GM21619 (cell line): Measurements from ENCODE around the gene KCNN3.

ENCODE experiments used
- ATAC-seq: cut with Tn5 transposase; IDR thresholded peaks from one replicate; pipeline ENCODE4 v1.9.1; 2021; ENCODE audit not compliant: unreplicated experiment

Gene KCNN3

DNA sequence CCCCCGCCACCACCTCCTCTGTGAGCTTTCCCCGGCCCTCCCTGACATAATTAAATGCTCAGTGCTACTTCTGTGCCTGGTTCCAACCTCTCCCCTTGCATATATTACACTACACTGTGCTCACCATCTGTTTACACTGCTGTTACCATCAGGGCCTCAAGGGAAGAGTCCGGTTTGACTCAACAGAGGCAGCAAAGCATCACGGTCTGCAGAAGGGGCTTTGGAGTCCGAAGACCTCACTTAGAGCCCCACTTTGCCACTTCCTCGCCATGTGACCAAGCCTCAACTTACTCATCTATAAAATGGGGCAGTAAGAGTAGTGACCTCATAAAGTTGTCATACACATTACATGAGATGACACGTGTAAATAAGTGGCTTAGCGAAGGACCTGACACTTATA, 27.4 kb downstream of the KCNN3 start:
- no peak for ATAC-seq

- ATAC-seq, result no peak
These were observed 28.7 kb downstream of the KCNN3 start for GRCh38 chr1:154841384-154841783.

- ATAC-seq, result no peak
These were observed 29.6 kb downstream of the KCNN3 start for GRCh38 chr1:154840269-154841176.

DNA sequence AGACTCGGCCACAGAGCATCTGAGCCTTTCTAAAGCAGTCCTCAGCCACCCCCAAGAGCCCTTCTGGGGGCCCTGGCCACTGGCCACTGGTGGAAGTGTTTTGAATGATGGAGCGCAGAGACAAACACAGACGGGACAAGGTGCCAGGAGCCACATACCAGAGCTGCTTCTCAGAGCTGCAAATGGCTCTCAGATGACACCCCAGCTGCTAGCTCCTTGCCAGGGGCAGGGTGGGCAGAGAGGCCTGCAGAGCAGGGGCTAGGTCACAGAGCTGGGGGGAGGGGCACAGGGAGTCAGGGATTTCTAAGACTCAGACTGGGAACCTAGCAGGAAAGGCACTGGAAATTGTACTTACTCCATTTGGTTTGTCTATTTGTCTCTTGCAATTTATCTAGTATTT, 30.4 kb downstream of the KCNN3 start:
- ATAC-seq, result no peak

- no peak for ATAC-seq
These were observed 31.1 kb downstream of the KCNN3 start for GRCh38 chr1:154838988-154839387.

GRCh38 chr1:154838461-154838860, 31.6 kb downstream of the KCNN3 start:
- no peak for ATAC-seq

DNA sequence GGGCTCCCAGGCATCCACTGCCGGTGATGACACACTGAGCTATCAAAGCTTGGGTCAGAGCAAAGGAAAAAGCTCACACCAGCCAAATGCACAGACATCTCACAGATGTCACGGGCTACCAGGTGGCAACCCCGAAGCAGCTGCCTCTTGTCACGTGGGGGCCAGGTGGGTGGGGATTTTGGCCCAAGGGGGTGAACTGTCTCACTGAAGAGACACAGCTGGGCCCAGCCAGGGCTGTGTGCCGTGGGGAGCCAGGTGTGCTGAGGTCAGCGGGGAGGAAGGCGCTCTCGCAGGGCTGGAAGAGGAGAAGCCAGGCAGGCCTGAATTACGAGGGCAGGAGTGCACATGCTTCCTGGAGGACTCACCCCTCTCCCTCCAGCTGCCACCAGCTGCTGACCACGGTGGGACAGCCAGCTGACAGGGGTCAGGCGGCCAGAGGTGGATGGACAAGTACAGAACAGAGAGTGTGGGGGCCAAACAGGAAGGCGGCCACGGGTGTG, 32.4 kb downstream of the KCNN3 start:
- ATAC-seq, result peak; percentile 85

- no peak for ATAC-seq
These were observed 32.9 kb downstream of the KCNN3 start for GRCh38 chr1:154837034-154837671.

DNA sequence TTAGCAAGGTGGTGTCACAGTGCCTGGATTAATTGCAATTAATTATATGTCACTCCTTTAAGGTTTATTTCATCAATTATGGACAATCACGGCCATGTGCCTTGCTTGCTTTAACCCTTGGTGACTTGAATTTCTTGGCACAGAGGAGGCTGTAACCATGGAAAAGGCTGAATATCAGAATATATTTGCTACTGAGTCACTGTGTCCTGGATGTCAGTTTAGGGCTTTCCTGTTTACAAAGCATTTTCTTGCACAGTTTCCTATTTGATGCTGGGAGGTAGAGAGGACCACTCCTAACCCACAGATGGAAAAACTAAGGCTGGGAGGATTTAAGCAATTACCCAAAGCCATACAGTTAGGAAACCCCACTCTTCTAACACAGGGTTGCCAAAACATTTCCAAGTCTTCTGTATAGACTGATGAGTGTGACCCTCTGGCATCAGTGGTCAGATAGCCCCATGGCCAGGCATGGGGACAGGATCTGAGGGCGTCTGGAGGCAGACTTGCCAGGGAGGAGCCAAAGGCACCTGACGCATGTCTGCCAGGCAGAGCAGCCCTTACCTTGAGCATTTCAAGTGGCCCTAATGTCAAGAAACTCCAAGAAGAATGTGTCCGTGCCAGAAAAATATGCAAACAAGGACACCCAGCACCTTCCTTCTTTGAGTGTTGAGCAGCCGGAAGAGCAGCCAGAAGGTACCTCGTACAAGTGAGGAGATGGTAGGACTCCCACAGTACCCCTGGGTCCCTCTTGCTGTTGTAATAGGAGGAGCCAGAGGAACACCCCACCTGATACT, 34.4 kb downstream of the KCNN3 start:
- no peak for ATAC-seq

GRCh38 chr1:154833841-154834240, 36.2 kb downstream of the KCNN3 start:
- no peak for ATAC-seq

DNA sequence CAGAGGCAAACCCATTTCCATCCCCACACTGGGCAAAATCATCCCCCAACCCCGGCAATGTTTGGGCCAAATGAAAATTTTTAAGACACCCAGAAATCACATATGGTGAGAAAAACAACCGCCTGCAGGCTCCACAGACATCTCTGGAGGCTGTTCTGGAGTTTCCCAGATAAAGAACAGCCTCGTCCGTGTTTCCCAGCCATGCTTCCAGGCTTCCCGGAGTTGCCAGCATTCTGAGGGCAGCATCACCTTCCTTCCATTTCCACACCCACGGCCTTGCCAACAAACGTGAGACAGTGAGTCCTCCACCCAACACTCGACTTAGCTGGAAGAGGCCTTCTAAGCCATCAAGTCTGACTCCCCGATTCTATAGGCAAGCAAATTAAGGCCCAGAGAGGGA, 36.9 kb downstream of the KCNN3 start:
- ATAC-seq, result no peak

GRCh38 chr1:154832384-154832783, 37.7 kb downstream of the KCNN3 start:
- ATAC-seq, result no peak

DNA sequence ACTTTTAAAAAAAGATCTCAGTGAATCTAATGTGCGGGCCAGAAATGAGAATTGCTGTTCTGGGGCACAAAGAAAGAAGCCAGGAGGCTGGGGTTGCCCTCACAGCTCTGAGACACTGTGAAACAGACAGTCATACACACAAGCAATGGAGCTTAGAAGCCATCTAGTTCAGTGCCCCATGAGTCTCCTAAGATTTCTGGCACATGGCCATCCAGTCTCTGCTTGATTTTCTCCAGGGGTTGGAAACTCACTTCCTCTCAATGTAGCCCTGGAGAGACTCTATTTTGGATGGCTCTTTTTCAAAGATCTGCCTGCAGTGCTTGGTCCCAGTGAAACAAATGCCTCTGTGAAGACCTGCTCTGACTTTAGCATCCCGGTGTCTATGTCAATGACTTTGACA, 38.6 kb downstream of the KCNN3 start:
- no peak for ATAC-seq

DNA sequence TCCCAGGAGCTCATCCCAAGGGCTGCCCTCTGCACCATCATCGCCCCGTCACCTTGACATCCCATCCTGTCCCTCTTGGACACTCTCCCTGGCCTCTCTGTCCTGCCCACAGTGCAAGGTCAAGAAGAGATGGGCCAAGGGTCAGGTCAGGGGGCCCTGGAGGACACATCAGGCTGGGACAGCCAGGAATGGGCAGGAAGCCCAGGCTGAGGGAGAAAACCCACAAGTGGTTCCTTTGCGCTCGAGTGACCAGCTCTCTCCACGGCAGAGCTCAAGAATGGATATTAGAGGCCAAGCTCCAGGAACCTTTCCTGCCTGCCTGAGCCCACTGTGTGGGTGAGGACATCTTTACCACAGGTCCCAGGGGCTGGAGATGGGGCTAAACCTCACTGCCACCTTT, 41.0 kb downstream of the KCNN3 start:
- ATAC-seq, result no peak

- no peak for ATAC-seq
These were observed 45.7 kb downstream of the KCNN3 start for GRCh38 chr1:154824179-154825000.

GRCh38 chr1:154822717-154823116, 47.4 kb downstream of the KCNN3 start:
- no peak for ATAC-seq

DNA sequence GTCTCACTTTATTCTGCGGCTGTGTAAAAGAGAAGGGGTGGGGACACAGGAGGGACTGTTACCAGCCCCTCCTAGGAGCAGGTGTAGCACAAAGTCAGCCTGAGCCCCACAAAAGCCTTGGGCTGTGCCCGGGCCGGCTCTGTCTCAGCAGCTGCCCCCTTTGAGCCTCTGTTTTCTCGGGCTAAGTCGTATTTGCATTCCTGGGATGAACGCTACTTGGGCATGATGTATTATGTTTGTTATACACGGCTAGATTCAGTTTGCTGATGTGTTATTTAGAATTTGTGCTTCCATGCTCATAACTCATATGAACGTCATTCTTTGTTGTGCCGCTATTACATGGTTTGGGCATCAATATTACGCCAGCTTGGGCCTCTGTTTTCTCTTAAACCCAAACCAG, 47.8 kb downstream of the KCNN3 start:
- no peak for ATAC-seq

- no peak for ATAC-seq
These were observed 49.0 kb downstream of the KCNN3 start for GRCh38 chr1:154821083-154821482.

DNA sequence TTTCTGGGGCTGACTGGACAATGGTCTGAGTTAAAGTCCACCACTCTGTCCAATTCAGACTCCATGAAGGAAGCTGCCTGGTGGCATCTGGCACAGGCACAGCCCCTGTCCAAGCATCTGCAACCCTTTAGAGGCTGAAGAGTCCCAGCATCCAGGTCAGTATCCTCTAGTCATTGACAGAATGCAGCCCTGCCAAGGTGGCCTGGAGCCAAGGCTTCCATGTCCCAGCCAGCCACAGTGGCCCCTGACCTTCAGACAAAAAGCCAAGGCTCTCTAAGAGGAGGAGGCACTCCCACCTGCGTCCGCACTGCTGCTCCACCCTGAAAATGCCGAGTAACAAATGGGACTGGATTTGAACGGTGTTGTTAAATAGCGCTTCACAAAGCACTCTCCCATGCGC, 49.4 kb downstream of the KCNN3 start:
- ATAC-seq, result no peak
